A549 treated with CpdA at 1 μM for 4 hours (cell line): ENCODE measurements around the gene HIRIP3. TPM values are rescaled to one million over a fixed set of nuclear protein-coding genes. Genes with fewer than 3 reads are reported as not detected.

Source experiments
- total RNA-seq: library from RNA; stranded (reverse); fragments of 200-300 nt; extraction: Qiagen RNA extraction; gene quantifications from 5 replicates; pipeline ENCODE4 v1.2.3, GENCODE V29; 2022; ENCODE audit warnings: low read depth

The HIRIP3 gene
- 13.3 to 18.0 TPM (median 15.7 TPM) in 5 replicates for total RNA-seq

GRCh38 chr16:29995324-29995910 is at the start of gene HIRIP3:
Gene HIRIP3 (minus strand): TSS chr16:29995617. CDS start chr16:29995605, 12 bp downstream.

GRCh38 chr16:30030841-30031413 is 35.5 kb upstream of the HIRIP3 start, which contains the start of gene TLCD3B:
Gene TLCD3B (minus strand): TSS chr16:30031271. CDS start chr16:30030527, 744 bp downstream.

GRCh38 chr16:30022887-30023286 is 27.5 kb upstream of the HIRIP3 start, which contains the start of gene C16orf92:
Gene C16orf92 (plus strand): TSS chr16:30023198. CDS start chr16:30023341, 143 bp downstream.

GRCh38 chr16:30010844-30011713 is 15.7 kb upstream of the HIRIP3 start, which contains the start of gene DOC2A:
Gene DOC2A (minus strand): TSS chr16:30011027. CDS start chr16:30010222, 805 bp downstream.

GRCh38 chr16:29995911-29996765 is 721 bp upstream of the HIRIP3 start, which contains the start of gene INO80E:
Gene INO80E (plus strand): TSS chr16:29996241. CDS start chr16:29996311, 70 bp downstream.

GRCh38 chr16:29973384-29974246 is 21.8 kb downstream of the HIRIP3 start, which contains the start of gene TAOK2:
Gene TAOK2 (plus strand): TSS chr16:29973868. CDS start chr16:29977773, 3,905 bp downstream.

GRCh38 chr16:29961479-29962343 is 33.7 kb downstream of the HIRIP3 start, which contains the start of gene TMEM219:
Gene TMEM219 (plus strand): TSS chr16:29962079. CDS start chr16:29963144, 1,065 bp downstream.

Other genes with a start within 250 kb of the HIRIP3 start
- gene C16orf54, start 249.6 kb downstream of the HIRIP3 start, total RNA-seq: not detected in 5 replicates
- not detected in 5 replicates for gene ZG16, start 217.4 kb downstream of the HIRIP3 start, total RNA-seq
- gene KIF22, start 204.9 kb downstream of the HIRIP3 start, total RNA-seq: 81.9 to 103 TPM (median 93.7 TPM) in 5 replicates
- gene MAZ, start 189.1 kb downstream of the HIRIP3 start, total RNA-seq: 155 to 199 TPM (median 183 TPM) in 5 replicates
- 0.26 to 0.54 TPM (median 0.46 TPM) in 5 replicates for gene PRRT2, start 183.4 kb downstream of the HIRIP3 start, total RNA-seq
- gene PAGR1, start 179.5 kb downstream of the HIRIP3 start, total RNA-seq: 41.2 to 51.3 TPM (median 48.8 TPM) in 5 replicates
- 110 to 134 TPM (median 125 TPM) in 5 replicates for gene MVP, start 175.2 kb downstream of the HIRIP3 start, total RNA-seq
- gene CDIPT, start 132.4 kb downstream of the HIRIP3 start, total RNA-seq: 63.2 to 108 TPM (median 103 TPM) in 5 replicates
- 16.5 to 25.6 TPM (median 21.2 TPM) in 5 replicates for gene SEZ6L2, start 96.1 kb downstream of the HIRIP3 start, total RNA-seq
- gene ASPHD1, start 95.1 kb downstream of the HIRIP3 start, total RNA-seq: 20.9 to 30.7 TPM (median 28.3 TPM) in 5 replicates
- 15.9 to 22.5 TPM (median 18.2 TPM) in 5 replicates for gene KCTD13, start 69.4 kb downstream of the HIRIP3 start, total RNA-seq
- gene TMEM219, start 33.5 kb downstream of the HIRIP3 start, total RNA-seq: 79.8 to 104 TPM (median 96.6 TPM) in 5 replicates
- gene TAOK2, start 21.7 kb downstream of the HIRIP3 start, total RNA-seq: 27.9 to 37.1 TPM (median 33.4 TPM) in 5 replicates
- 103 to 113 TPM (median 109 TPM) in 5 replicates for gene INO80E, start 624 bp upstream of the HIRIP3 start, total RNA-seq
- 1.8 to 2.8 TPM (median 2.5 TPM) in 5 replicates for gene DOC2A, start 15.4 kb upstream of the HIRIP3 start, total RNA-seq
- gene C16orf92, start 27.6 kb upstream of the HIRIP3 start, total RNA-seq: not detected in 5 replicates
- gene TLCD3B, start 35.7 kb upstream of the HIRIP3 start, total RNA-seq: 0.23 to 0.58 TPM (median 0.30 TPM) in 5 replicates
- gene ALDOA, start 70.1 kb upstream of the HIRIP3 start, total RNA-seq: 1,596 to 1,951 TPM (median 1,926 TPM) in 5 replicates
- 123 to 151 TPM (median 142 TPM) in 5 replicates for gene PPP4C, start 80.4 kb upstream of the HIRIP3 start, total RNA-seq
- gene TBX6, start 96.3 kb upstream of the HIRIP3 start, total RNA-seq: 0.25 to 0.53 TPM (median 0.32 TPM) in 4 of 5 replicates, not detected in the other
- 5.4 to 13.2 TPM (median 10.2 TPM) in 5 replicates for gene YPEL3, start 100.6 kb upstream of the HIRIP3 start, total RNA-seq
- gene GDPD3, start 117.9 kb upstream of the HIRIP3 start, total RNA-seq: 1.2 to 2.2 TPM (median 2.0 TPM) in 5 replicates
- 31.6 to 37.3 TPM (median 34.5 TPM) in 5 replicates for gene MAPK3, start 127.6 kb upstream of the HIRIP3 start, total RNA-seq
- gene CORO1A, start 188.0 kb upstream of the HIRIP3 start, total RNA-seq: 2.6 to 6.0 TPM (median 3.1 TPM) in 5 replicates
- gene BOLA2B, start 198.0 kb upstream of the HIRIP3 start, total RNA-seq: 149 to 252 TPM (median 217 TPM) in 5 replicates
- 7.2 to 24.4 TPM (median 12.9 TPM) in 5 replicates for gene SLX1A, start 198.3 kb upstream of the HIRIP3 start, total RNA-seq
- 4.2 to 10.3 TPM (median 8.6 TPM) in 5 replicates for gene SULT1A3, start 203.6 kb upstream of the HIRIP3 start, total RNA-seq